Measurements from ENCODE around the gene TADA2B.

TADA2B gene

GRCh38 chr4:7019367-7019766 lies 23.8 kb upstream of the TADA2B start:
- no peak for DNase-seq

- DNase-seq: no peak
Observed at GRCh38 chr4:7020290-7020689, 22.9 kb upstream of the TADA2B start.

DNA sequence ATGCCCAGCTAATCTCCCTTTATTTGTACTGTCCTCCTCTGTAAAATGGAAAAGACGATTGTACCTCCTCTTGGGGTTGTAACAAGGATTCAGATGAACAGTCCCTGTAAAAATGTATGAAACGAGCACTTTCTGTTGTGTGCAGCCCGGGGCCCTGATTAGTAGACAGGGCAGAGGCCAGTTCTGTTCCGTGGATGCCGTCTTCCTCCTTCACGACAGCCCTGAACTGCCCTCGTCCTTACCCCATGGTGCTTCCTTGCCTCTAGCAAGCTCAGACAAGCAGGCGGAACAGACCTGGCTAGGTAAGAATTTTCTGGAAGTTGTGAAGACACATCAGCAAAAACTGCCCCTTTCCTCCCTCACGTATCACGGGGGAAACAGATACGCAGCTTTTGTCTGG lies 22.3 kb upstream of the TADA2B start:
- DNase-seq: no peak

- DNase-seq: no peak
Observed at GRCh38 chr4:7021355-7021754, 21.8 kb upstream of the TADA2B start.

GRCh38 chr4:7021930-7022664 lies 21.1 kb upstream of the TADA2B start:
- DNase-seq: no peak

- DNase-seq: no peak
Observed at GRCh38 chr4:7023486-7023885, 19.7 kb upstream of the TADA2B start.

GRCh38 chr4:7023901-7024300 lies 19.3 kb upstream of the TADA2B start:
- no peak for DNase-seq

GRCh38 chr4:7024336-7024890 lies 18.8 kb upstream of the TADA2B start:
- no peak for DNase-seq

DNA sequence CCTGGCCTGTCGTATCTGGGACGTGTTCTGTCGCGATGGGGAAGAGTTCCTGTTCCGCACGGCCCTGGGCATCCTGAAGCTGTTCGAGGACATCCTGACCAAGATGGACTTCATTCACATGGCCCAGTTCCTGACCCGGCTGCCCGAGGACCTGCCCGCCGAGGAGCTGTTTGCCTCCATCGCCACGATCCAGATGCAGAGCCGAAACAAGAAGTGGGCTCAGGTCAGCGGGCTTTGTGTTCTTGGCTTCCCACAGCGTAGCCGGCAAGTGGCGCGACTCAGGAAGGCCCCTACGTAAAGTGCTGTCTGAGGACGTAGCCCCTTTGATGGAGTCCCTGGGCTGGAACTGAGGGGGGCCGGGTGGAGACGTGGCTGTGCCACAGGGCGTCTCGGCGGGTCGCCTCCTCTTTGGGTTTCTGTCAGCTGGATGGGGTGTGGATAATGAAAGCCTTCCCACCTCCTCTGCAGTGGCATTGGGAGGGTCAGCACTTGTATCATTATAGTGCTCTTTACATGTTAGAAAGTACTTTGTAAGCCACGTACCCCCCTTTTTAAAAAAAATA lies 18.1 kb upstream of the TADA2B start:
- DNase-seq: no peak

DNA sequence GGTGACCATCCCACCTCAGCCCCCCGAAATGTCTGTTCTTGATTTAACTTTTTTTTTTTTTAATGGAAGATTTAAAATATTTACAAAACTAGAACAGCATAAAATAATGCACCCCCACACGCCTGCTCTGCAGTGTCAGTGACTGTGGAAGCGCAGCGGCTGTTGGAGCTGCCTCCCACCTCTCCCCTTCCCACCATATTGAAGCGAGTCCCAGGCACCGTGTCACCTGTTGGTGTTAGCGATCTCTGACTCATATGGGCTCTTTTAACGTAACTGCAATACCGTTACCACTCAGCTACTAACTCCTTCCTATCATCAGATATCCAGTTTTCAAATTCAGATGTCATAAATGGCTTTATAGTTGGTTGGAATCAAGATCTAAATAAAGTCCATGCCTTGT lies 17.1 kb upstream of the TADA2B start:
- DNase-seq: no peak

- DNase-seq: no peak
Observed at GRCh38 chr4:7027284-7027683, 15.9 kb upstream of the TADA2B start.

GRCh38 chr4:7027913-7028312 lies 15.3 kb upstream of the TADA2B start:
- DNase-seq: no peak

DNA sequence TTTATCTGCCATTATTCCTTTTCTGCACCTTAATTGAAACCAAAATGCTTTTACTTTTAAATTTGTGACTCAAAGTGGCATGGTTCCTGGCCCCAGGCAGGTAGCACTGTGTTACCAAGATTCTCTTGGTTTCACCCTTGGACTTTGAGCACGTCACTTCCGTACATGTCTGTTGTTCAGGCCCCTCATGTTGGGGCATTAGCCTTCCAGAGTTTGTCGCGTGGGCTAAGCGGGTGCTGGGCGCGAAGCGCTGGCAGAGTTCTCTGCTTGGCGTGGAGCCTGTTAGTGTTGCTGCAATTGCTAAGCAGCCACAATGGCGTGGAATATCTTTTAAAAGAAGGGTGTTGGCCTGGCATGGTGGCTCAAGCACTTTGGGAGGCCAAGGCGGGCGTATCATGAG lies 14.0 kb upstream of the TADA2B start:
- DNase-seq: no peak

- DNase-seq: no peak
Observed at GRCh38 chr4:7029921-7030320, 13.3 kb upstream of the TADA2B start.

DNA sequence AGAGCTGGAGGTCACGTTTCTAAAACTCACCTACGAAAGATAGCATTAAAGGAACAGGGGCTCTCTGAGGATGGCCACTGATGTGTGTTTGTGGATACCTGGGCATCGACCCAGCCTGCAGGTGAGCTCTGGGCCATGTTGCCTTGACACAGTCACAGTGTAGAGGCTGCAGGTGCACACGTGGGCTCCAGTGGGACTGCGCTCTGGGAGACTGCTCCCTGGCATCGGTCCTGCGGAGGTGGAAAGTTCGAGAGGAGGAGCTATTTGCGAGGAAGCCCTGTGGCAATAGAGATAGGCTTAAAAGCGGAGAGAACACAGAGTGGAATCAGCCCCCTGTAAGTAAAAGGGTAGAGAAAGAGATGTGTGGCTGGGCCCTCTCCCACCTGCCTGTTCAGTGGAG lies 12.3 kb upstream of the TADA2B start:
- DNase-seq: no peak

GRCh38 chr4:7031558-7032449 lies 11.4 kb upstream of the TADA2B start:
- peak; percentile 28 for DNase-seq

DNA sequence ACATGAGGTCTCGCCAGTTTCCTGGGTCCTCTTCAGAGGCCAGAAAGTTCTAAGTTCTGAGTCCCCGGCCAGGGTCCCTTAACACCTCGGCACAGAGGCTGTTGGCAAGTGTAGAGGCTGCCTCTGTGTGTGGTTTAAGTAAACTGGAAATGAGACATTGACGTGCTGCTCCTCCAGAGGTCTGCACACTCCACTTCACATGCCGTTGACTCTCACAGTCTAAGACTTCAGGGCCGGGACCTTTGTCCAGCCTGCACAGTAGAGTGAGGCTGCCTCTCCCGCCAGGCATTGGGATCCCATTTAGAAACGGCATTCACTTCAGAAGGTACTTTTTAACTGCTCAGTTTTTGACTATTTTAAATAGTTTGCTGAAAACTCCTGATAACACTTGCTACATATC lies 10.6 kb upstream of the TADA2B start:
- DNase-seq: no peak

DNA sequence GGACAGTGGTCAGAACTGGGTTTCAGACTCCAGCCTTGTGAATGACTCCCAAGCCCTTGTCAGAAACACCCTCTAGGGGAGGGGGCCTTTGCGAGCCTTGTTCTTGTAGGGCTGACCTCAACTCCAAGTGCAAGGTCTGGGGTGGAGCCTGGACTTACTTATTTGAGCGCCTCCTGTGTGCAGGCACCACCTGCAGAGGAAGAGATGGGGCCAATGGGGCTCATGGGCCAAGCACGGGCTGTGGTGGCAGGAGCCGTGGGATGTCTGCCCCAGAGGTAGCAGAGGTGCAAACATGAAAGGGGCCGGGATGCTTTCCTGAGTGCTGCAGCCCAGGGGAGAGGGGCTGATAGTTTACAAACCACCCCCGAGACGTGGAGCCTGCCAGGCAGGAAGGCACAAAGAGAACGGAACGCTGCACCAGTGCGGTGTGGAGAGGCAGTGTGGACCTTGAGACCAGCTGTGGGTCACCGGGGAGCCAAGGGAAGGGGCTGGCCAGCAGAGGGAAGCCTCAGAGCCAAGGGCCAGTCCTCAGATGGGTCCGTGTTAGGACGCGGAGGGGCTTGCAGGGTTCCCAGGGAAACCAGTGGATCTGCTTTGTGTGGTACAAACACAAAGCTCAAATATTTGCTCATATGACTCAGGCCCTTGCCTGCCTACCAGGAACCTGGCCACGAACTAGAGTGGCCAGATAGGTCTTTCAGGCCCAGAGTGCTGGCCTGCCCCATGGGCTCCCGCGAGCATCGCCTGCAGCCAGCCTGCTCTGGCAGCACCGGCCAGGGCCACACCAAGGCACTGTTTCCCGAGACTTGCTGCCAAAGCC lies 8.7 kb upstream of the TADA2B start:
- DNase-seq: no peak

DNA sequence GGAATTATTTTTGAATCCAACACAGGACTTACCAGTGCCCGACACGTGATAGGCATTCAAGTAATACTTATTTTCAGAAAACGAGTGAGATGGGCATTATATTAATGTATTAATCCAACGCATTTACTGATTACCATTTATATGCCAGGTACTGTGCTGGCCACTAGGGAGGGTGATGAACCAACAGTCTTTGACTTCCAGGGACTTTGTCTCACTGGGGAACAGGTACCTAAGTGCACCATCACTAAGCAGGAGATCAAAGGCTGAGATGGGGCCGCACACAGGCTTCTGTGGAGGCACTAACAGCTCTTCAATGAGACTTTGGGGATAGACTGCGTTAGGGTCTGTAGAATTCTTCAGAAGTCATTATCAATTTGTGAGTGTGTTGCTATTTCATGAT lies 5.7 kb upstream of the TADA2B start:
- peak; percentile 21 for DNase-seq

- no peak for DNase-seq
Observed at GRCh38 chr4:7040765-7041164, 2.4 kb upstream of the TADA2B start.

GRCh38 chr4:7041246-7041645 lies 1.9 kb upstream of the TADA2B start:
- no peak for DNase-seq

DNA sequence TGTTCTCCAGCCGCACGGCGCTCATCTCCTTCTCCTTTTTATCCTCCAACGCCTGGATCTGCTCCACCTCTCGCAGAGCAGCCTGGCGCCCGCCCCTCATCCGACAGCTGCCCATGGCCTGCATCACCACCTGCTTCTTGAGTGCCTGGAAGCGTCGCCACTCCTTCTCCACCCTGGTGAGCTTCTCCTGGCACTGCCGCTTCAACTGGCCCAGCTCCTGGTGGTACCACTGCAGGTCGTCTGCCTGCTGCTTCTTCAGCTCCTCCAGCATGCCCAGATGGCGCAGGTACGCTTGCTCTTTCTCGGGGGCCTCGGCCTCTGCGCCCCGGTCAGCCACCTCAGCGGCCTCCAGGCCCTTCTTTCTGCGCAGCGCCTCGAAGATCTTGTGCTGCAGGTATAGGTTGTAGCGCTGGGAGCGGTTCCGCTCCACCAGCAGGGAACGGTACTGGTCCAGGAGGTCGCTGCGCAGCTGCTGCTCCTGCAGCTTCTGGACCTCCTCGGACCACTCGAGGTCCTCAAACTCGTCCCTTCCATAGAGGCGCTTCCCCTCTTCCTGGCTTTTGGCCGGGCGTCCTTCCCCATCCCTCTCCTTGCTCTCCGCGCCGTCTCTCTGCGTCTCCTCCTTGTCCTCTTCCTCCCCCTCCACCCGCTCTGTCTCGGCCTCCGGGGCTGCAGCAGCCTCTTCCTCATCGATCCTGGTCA lies 1.2 kb upstream of the TADA2B start:
- DNase-seq: no peak
